IMR-90 (cell line): Measurements from ENCODE around the gene PLCB4. TPM values are rescaled to one million over a fixed set of nuclear protein-coding genes. Genes with fewer than 3 reads are reported as not detected.
A peak's percentile ranks its signal among the peaks of the same experiment; 100 is the strongest.

Experiments used
- ATAC-seq: fragments of 200-7000 bp; cut with Tn5 transposase; 2 replicates; pipeline ENCODE4 v1.9.1; 2020; ENCODE audit warnings: low read depth, mild to moderate bottlenecking, moderate library complexity
- BruUV-seq: library from RNA; stranded (reverse); fragments of 400-500 nt; replicated peaks from 2 replicates; lab custom pipeline; 2021; lab: Mats Ljungman, UMichigan
- CTCF ChIA-PET: fragments of 300-600 bp; formaldehyde crosslinking; extraction: SDS; loops from one replicate; lab custom pipeline; 2021; ENCODE audit warnings: antibody characterized with exemption; lab: Yijun Ruan, JAX
- POLR2A ChIA-PET: fragments of 300-600 bp; sonication (Branson Sonifier 250); formaldehyde crosslinking; loops from one replicate; lab custom pipeline; 2022; ENCODE audit warnings: antibody characterized with exemption; ENCODE audit not compliant: unreplicated experiment; lab: Charles Lee
- DNase-seq: peaks from one replicate; pipeline ENCODE4 v3.0.0; 2013
- H2AFZ ChIP-seq: replicated peaks from 2 replicates; pipeline ENCODE3; 2013; ENCODE audit warnings: low read length, mild to moderate bottlenecking; ENCODE audit not compliant: poor library complexity
- H2AK5ac ChIP-seq: 2 replicates; pipeline ENCODE4 v1.6.1; 2013; ENCODE audit warnings: low read depth, low read length, inconsistent platforms
- H2AK9ac ChIP-seq: replicated peaks from 2 replicates; pipeline ENCODE3; 2013; ENCODE audit warnings: mild to moderate bottlenecking, low read depth, low read length, moderate library complexity; ENCODE audit not compliant: poor library complexity
- H2BK120ac ChIP-seq: 2 replicates; pipeline ENCODE4 v1.6.1; 2013; ENCODE audit warnings: low read depth, low read length, inconsistent platforms
- H2BK15ac ChIP-seq: 3 replicates; pipeline ENCODE4 v1.6.1; 2013; ENCODE audit warnings: low read depth, low read length, inconsistent platforms
- H2BK20ac ChIP-seq: 2 replicates; pipeline ENCODE4 v1.6.1; 2013; ENCODE audit warnings: low read depth, mild to moderate bottlenecking, inconsistent platforms, low read length, moderate library complexity
- H2BK5ac ChIP-seq: 2 replicates; pipeline ENCODE4 v1.6.1; 2013; ENCODE audit warnings: mild to moderate bottlenecking, low read depth, low read length, inconsistent platforms; ENCODE audit not compliant: poor library complexity, severe bottlenecking
- H3K14ac ChIP-seq: replicated peaks from 2 replicates; pipeline ENCODE4 v1.6.1; 2013; ENCODE audit warnings: low read depth, low read length, inconsistent platforms
- H3K18ac ChIP-seq: 2 replicates; pipeline ENCODE4 v1.6.1; 2013; ENCODE audit warnings: low read depth, low read length, control low read depth
- H3K23ac ChIP-seq: 2 replicates; pipeline ENCODE4 v1.6.1; 2013; ENCODE audit warnings: low read depth, low read length, inconsistent platforms
- H3K27ac ChIP-seq: 2 replicates; pipeline ENCODE4 v1.5.1; 2013; ENCODE audit warnings: mild to moderate bottlenecking, control low read depth, low read length; ENCODE audit not compliant: insufficient read depth
- H3K27me3 ChIP-seq: 2 replicates; pipeline ENCODE4 v1.6.1; 2013; ENCODE audit warnings: low read length; ENCODE audit not compliant: control insufficient read depth, insufficient read depth
- H3K36me3 ChIP-seq: 2 replicates; pipeline ENCODE4 v1.6.1; 2013; ENCODE audit warnings: low read length, mixed read lengths; ENCODE audit not compliant: control insufficient read depth, insufficient read depth
- H3K4ac ChIP-seq: 2 replicates; pipeline ENCODE4 v1.6.1; 2013; ENCODE audit warnings: low read depth, low read length, inconsistent platforms
- H3K4me1 ChIP-seq: 2 replicates; pipeline ENCODE4 v1.6.1; 2013; ENCODE audit warnings: low read length, mixed read lengths; ENCODE audit not compliant: control insufficient read depth, insufficient read depth
- H3K4me2 ChIP-seq: 2 replicates; pipeline ENCODE4 v1.6.1; 2013; ENCODE audit warnings: low read depth, mild to moderate bottlenecking, control low read depth, low read length, moderate library complexity
- H3K4me3 ChIP-seq: 2 replicates; pipeline ENCODE4 v1.5.1; 2013; ENCODE audit warnings: low read depth, mild to moderate bottlenecking, control low read depth, low read length, moderate library complexity; ENCODE audit not compliant: insufficient read depth
- H3K56ac ChIP-seq: 2 replicates; pipeline ENCODE4 v1.6.1; 2013; ENCODE audit warnings: low read length, inconsistent platforms; ENCODE audit not compliant: insufficient read depth; ENCODE audit errors: extremely low read depth
- H3K79me1 ChIP-seq, 2 experiments: 2 replicates each; pipeline ENCODE4 v1.6.1; 2013; ENCODE audit warnings: low read length in 2 of 2, inconsistent platforms in 1 of 2, low read depth in 1 of 2
- H3K9ac ChIP-seq: 2 replicates; pipeline ENCODE4 v1.6.1; 2013; ENCODE audit warnings: low read depth, low read length, control low read depth
- H3K9me1 ChIP-seq: 2 replicates; pipeline ENCODE4 v1.6.1; 2013; ENCODE audit warnings: low read length, inconsistent platforms; ENCODE audit not compliant: insufficient read depth
- H3K9me3 ChIP-seq: 2 replicates; pipeline ENCODE4 v1.6.1; 2013; ENCODE audit warnings: low read length; ENCODE audit not compliant: control insufficient read depth, insufficient read depth
- H4K20me1 ChIP-seq: 2 replicates; pipeline ENCODE4 v1.6.1; 2013; ENCODE audit warnings: low read length, inconsistent platforms; ENCODE audit not compliant: insufficient read depth
- H4K5ac ChIP-seq: 2 replicates; pipeline ENCODE4 v1.6.1; 2013; ENCODE audit warnings: mild to moderate bottlenecking, low read depth, low read length, control low read depth
- H4K8ac ChIP-seq, 2 experiments: 2 replicates each; pipeline ENCODE4 v1.6.1; 2013; ENCODE audit warnings: low read depth in 2 of 2, low read length in 2 of 2, control low read depth in 1 of 2, inconsistent platforms in 1 of 2
- H4K91ac ChIP-seq: 2 replicates; pipeline ENCODE4 v1.6.1; 2013; ENCODE audit warnings: low read depth, low read length, inconsistent platforms; ENCODE audit not compliant: insufficient read depth
- CEBPB ChIP-seq: IDR thresholded peaks from 2 replicates; pipeline ENCODE4 v1.6.1; 2012; ENCODE audit warnings: low read depth, low read length, improper control_type of control experiment
- CHD1 ChIP-seq: IDR thresholded peaks from 2 replicates; pipeline ENCODE4 v1.6.1; 2012; ENCODE audit warnings: low read depth, low read length, improper control_type of control experiment
- MAZ ChIP-seq: IDR thresholded peaks from 2 replicates; pipeline ENCODE4 v1.6.1; 2012; ENCODE audit warnings: low read depth, mild to moderate bottlenecking, low read length, improper control_type of control experiment, moderate library complexity, borderline replicate concordance
- NFE2L2 ChIP-seq: fragments of 150-350 bp; IDR thresholded peaks from 2 replicates; pipeline ENCODE4 v1.6.1; 2016; ENCODE audit warnings: low read depth, mild to moderate bottlenecking, low read length
- WGBS, 2 experiments: methylation state at CpG; one replicate each; pipeline versions ENCODE4 v1.1.5 to v1.1.7; 2013; ENCODE audit warnings: missing lambda C conversion rate in 2 of 2; ENCODE audit not compliant: insufficient read length in 1 of 2; ENCODE audit errors: extremely low coverage in 2 of 2; 5-methylcytosine and 5-hydroxymethylcytosine counted together
- dilution Hi-C: fragments of 300-500 bp; cut with HindIII; formaldehyde crosslinking; loops from one replicate; pipeline ENCODE4 v1.14.3; 2018; ENCODE audit warnings: low sequenced_read_pairs; ENCODE audit not compliant: unreplicated experiment
- in situ Hi-C: fragments of 300-500 bp; cut with MboI; formaldehyde crosslinking; loops from 3 replicates; pipeline ENCODE4 v1.14.3; 2019; ENCODE audit warnings: low sequenced_read_pairs, inconsistent platforms, mixed read lengths
- intact Hi-C: fragments of 100-400 bp; cut with micrococcal nuclease; formaldehyde crosslinking; loops from 2 replicates; pipeline ENCODE4 v1.10.0; 2022
- polyA plus RNA-seq, 3 experiments: library from polyadenylated mRNA; depleted of rRNA; stranded (reverse); fragments of >200 nt; gene quantifications; 2 replicates each; pipeline ENCODE4 v1.2.3, GENCODE V29; 2012; ENCODE audit warnings: low replicate concordance in 1 of 3
- total RNA-seq: library from RNA; depleted of rRNA; stranded (reverse); fragments of >200 nt; gene quantifications from 2 replicates; pipeline ENCODE4 v1.2.3, GENCODE V29; 2012
- TF ChIP-seq, protein P1 (sequence below): conservative IDR thresholded peaks from 2 replicates; pipeline ENCODE4 v1.5.1; 2012; ENCODE audit warnings: mild to moderate bottlenecking, low read depth, low read length, improper control_type of control experiment

Gene PLCB4
- total and polyA plus RNA-seq, 2 of the 4 experiments (the other 2 are of a cell fraction), result 12.5 to 24.0 TPM

DNA sequence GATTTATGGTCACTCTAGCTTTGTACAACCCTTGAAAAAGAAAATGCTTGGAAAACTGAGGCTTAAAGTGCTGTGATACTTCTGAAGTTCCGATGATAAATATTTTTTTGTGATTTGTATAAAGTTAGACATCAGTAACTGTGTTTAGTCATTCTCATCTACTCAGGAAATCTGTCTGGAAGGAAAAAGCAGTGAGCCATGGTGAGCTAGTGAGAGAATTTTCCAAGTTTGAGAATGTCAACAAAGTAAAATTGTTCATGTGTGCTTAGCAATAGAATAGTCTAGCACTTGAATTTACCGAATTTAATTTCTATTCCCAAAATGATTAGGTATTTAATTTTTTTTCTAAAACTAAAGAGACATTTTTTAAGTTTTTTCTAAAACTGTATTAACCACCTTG lies 41.3 kb upstream of the PLCB4 start:
- peak overlapping the region; percentile 79; the same call in 1 of the 2 replicates for H3K18ac ChIP-seq
- H3K9me1 ChIP-seq, result peaks cover 7% of the 10 kb centered on the region
- ChIA-PET CTCF (interaction anchor here (0.6 kb wide), 1 partner anchor 10 kb away, joined by 3 read pairs; no protein-coding TSS in a partner anchor), POLR2A (interaction anchor here (1.8 kb wide), 1 partner anchor 42 kb away, joined by 7 read pairs; the partner anchor contains the start of gene PLCB4)
- no peaks in the 10 kb centered on the region for H3K36me3 ChIP-seq
- WGBS, 2 experiments, result no CpG with 5 or more reads among the region's 2 CpGs
- H2BK120ac ChIP-seq, result peak overlapping the region; percentile 97
- ATAC-seq, result no peak
- peak overlapping the region; percentile 86; the same call in 1 of the 2 replicates for H4K5ac ChIP-seq
- H3K27me3 ChIP-seq, result no peaks in the 10 kb centered on the region
- peak overlapping the region; percentile 82; the same call in 1 of the 2 replicates for H2AK5ac ChIP-seq
- peak overlapping the region; percentile 98 for H2BK5ac ChIP-seq
- H2AK9ac ChIP-seq, result no peak overlapping the region
- peaks cover 0 to 7% of the 10 kb centered on the region in 2 experiments; a peak in 1 of 4 replicates for H3K79me1 ChIP-seq
- no peaks in the 10 kb centered on the region; the same call in 1 of the 2 replicates for H3K9me3 ChIP-seq
- peak overlapping the region; percentile 92 for H2BK20ac ChIP-seq
- peak overlapping the region; percentile 64 for H3K14ac ChIP-seq
- no peaks in the 10 kb centered on the region for H4K20me1 ChIP-seq
- in situ Hi-C loops, result no loop called here
- H3K4me2 ChIP-seq, result no peak overlapping the region
- H3K23ac ChIP-seq, result peak overlapping the region; percentile 43; the same call in 1 of the 2 replicates
- dilution Hi-C loops, result no loop called here
- H4K91ac ChIP-seq, result peak overlapping the region; percentile 82
- TF ChIP-seq CEBPB (no peak), CHD1 (no peak), MAZ (no peak), NFE2L2 (no peak)
- TF ChIP-seq, protein P1, sequence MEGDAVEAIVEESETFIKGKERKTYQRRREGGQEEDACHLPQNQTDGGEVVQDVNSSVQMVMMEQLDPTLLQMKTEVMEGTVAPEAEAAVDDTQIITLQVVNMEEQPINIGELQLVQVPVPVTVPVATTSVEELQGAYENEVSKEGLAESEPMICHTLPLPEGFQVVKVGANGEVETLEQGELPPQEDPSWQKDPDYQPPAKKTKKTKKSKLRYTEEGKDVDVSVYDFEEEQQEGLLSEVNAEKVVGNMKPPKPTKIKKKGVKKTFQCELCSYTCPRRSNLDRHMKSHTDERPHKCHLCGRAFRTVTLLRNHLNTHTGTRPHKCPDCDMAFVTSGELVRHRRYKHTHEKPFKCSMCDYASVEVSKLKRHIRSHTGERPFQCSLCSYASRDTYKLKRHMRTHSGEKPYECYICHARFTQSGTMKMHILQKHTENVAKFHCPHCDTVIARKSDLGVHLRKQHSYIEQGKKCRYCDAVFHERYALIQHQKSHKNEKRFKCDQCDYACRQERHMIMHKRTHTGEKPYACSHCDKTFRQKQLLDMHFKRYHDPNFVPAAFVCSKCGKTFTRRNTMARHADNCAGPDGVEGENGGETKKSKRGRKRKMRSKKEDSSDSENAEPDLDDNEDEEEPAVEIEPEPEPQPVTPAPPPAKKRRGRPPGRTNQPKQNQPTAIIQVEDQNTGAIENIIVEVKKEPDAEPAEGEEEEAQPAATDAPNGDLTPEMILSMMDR, result no peak
- H3K4me3 ChIP-seq, result no peak overlapping the region
- intact Hi-C loops, result no loop called here
- H2BK15ac ChIP-seq, result peak overlapping the region; percentile 34; the same call in 2 of the 3 replicates
- H3K4me1 ChIP-seq, result peaks cover 13% of the 10 kb centered on the region
- peak overlapping the region; percentile 52 to 56; a peak in 3 of 4 replicates for H4K8ac ChIP-seq
- H3K27ac ChIP-seq, result peak overlapping the region; percentile 56
- H2AFZ ChIP-seq, result no peak overlapping the region
- peak; percentile 52 for DNase-seq
- no TSS peak for BruUV-seq
- peak overlapping the region; percentile 79 for H3K4ac ChIP-seq
- peak overlapping the region; percentile 47; the same call in 1 of the 2 replicates for H3K56ac ChIP-seq
- H3K9ac ChIP-seq, result no peak overlapping the region
